ENCODE data around the gene KDM2A. TPM values are rescaled to one million over a fixed set of nuclear protein-coding genes. Genes with fewer than 3 reads are reported as not detected.

KDM2A gene
- total RNA-seq, 1 donor: 51.4 TPM

DNA sequence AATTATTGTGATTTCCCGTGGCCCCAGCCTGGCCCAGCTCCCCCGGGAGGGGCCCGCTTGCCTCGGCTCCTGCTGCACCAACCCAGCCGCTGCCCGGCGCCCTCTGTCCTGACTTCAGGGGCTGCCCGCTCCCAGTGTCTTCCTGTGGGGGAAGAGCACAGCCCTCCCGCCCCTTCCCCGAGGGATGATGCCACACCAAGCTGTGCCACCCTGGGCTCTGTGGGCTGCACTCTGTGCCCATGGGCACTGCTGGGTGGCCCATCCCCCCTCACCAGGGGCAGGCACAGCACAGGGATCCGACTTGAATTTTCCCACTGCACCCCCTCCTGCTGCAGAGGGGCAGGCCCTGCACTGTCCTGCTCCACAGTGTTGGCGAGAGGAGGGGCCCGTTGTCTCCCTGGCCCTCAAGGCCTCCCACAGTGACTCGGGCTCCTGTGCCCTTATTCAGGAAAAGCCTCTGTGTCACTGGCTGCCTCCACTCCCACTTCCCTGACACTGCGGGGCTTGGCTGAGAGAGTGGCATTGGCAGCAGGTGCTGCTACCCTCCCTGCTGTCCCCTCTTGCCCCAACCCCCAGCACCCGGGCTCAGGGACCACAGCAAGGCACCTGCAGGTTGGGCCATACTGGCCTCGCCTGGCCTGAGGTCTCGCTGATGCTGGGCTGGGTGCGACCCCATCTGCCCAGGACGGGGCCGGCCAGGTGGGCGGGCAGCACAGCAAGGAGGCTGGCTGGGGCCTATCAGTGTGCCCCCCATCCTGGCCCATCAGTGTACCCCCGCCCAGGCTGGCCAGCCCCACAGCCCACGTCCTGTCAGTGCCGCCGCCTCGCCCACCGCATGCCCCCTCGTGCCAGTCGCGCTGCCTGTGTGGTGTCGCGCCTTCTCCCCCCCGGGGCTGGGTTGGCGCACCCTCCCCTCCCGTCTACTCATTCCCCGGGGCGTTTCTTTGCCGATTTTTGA lies 166.8 kb downstream of the KDM2A start:
- TF ChIP-seq, protein P1, sequence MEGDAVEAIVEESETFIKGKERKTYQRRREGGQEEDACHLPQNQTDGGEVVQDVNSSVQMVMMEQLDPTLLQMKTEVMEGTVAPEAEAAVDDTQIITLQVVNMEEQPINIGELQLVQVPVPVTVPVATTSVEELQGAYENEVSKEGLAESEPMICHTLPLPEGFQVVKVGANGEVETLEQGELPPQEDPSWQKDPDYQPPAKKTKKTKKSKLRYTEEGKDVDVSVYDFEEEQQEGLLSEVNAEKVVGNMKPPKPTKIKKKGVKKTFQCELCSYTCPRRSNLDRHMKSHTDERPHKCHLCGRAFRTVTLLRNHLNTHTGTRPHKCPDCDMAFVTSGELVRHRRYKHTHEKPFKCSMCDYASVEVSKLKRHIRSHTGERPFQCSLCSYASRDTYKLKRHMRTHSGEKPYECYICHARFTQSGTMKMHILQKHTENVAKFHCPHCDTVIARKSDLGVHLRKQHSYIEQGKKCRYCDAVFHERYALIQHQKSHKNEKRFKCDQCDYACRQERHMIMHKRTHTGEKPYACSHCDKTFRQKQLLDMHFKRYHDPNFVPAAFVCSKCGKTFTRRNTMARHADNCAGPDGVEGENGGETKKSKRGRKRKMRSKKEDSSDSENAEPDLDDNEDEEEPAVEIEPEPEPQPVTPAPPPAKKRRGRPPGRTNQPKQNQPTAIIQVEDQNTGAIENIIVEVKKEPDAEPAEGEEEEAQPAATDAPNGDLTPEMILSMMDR (IDR thresholded peaks at IDR 0.05; ENCODE audit: insufficient read depth, low read length): no peak
- DNase-seq (ENCODE audit: low read depth): no peak
- no peak overlapping the region for H3K4me3 ChIP-seq (ENCODE audit: low read depth, low read length)

GRCh38 chr11:67286621-67287333 lies 167.7 kb downstream of the KDM2A start:
- no peak for DNase-seq (ENCODE audit: low read depth)
- TF ChIP-seq, protein P1 (IDR thresholded peaks at IDR 0.05; ENCODE audit: insufficient read depth, low read length): no peak
- no peak overlapping the region for H3K4me3 ChIP-seq (ENCODE audit: low read depth, low read length)

DNA sequence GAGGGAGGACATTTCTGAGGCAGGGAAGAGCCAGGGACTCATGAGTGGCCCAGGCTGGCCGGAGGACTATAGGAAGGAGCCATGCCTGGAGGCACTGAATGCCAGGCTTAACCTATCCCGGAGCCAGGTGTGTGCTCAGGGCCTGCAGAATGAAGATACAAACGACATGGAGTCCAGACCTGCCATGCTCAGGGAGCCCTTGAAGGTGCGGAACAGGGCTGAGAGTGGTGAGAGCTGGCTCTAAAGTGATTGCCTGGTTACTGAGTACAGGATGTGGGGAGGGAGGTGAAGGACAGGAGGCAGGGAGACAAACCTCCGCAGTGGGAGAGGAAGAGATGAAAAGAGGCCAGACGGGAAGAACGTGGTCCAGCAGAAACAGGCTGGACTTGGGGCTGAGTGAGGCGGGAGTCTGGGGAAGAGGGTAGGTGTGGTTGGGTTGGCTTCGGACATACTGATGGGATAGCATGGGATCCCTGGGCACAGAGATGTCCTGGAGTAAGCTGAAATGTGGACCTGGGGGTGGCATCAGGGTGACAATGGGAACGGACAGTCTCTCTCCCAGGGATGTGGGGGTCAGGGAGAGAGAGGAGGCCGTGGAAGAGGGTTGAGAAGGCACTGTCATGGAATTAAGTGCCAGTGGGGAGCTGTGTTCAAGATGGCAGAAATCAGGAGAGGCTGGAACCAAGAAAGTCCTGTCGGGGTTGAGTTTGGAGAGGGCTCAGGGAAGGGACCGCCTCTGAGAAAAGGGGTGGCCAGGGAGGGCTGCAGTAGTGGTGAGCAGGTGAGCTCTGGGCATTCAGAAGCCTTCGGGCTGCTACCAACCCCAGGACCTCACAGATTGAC lies 168.5 kb downstream of the KDM2A start:
- H3K4me3 ChIP-seq (ENCODE audit: low read depth, low read length): peak overlapping the region; percentile 74
- DNase-seq (ENCODE audit: low read depth): no peak
- TF ChIP-seq, protein P1 (IDR thresholded peaks at IDR 0.05; ENCODE audit: insufficient read depth, low read length): no peak

- H3K4me3 ChIP-seq (ENCODE audit: low read depth, low read length): peak overlapping the region; percentile 74
- no peak for DNase-seq (ENCODE audit: low read depth)
- TF ChIP-seq, protein P1 (IDR thresholded peaks at IDR 0.05; ENCODE audit: insufficient read depth, low read length): no peak
These were observed 169.1 kb downstream of the KDM2A start for GRCh38 chr11:67288198-67288451.

GRCh38 chr11:67288452-67289225 lies 169.6 kb downstream of the KDM2A start:
- DNase-seq (ENCODE audit: low read depth): peak; percentile 90
- H3K4me3 ChIP-seq (ENCODE audit: low read depth, low read length): peak overlapping the region; percentile 74
- TF ChIP-seq, protein P1 (IDR thresholded peaks at IDR 0.05; ENCODE audit: insufficient read depth, low read length): peak; percentile 25

- TF ChIP-seq, protein P1 (IDR thresholded peaks at IDR 0.05; ENCODE audit: insufficient read depth, low read length): no peak
- no peak for DNase-seq (ENCODE audit: low read depth)
- peak within 1 kb of the TSS; percentile 84 for H3K4me3 ChIP-seq (ENCODE audit: low read depth, low read length)
These were observed 170.2 kb downstream of the KDM2A start, which contains the start of gene ANKRD13D for GRCh38 chr11:67289226-67289650. Gene ANKRD13D (plus strand): TSS chr11:67289303. CDS start chr11:67289461, 158 bp downstream.
